Measurements from ENCODE around the gene HYCC2. TPM values are rescaled to one million over a fixed set of nuclear protein-coding genes. Genes with fewer than 3 reads are reported as not detected.
"Not testable (repeated sequence)": the region's sequence is repeated elsewhere in the genome, so short reads cannot be mapped to it uniquely, and the experiment has no call there.

The HYCC2 gene
- 2.1 and 4.1 TPM in 2 replicates for total RNA-seq

DNA sequence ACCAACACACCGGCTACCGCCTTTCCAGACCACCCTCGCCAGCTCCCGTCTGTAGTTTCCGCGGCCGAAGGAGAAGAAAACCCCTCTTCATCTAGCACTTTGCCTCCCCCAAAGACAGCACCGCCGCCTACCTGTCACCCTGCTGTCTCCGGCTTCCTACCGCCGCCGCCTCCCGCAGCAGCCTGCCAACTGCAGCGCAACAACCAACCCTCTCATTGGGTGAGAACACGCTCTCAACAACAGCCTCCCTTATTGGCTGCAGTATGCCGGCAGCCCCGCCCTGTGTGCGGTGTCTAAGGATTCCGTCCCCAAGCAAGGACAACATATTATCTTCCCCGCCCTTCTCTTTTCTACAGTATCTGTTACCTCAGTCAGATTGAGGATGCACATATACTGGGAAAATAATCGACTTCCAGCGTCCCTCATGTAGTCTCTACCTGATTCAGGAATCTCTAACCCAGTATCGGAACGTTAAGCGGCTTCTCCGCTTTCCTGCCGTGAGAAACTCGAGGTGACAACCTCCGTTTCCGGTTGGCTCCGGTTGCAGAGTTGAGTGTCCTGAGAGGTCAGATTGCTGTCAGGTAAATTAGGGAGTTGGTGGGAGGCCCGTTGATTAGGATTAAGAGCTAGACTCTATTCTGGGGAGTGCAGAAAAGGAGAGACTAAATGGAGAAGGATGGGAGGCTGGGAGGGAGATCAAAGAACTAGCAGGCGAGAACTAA, at the start of gene HYCC2, which contains the start of gene NDUFB3:
HYCC2 (minus strand) TSS at position 193 of the 722 bp plus-strand sequence. CDS start 47,662 bp downstream, outside the sequence.
NDUFB3 (plus strand) TSS at position 523 of the 722 bp plus-strand sequence. CDS start 6,882 bp downstream, outside the sequence.
- H3K4me3 ChIP-seq (ENCODE audit: low read depth, low read length): peak within 1 kb of the TSS; percentile 93
- TF ChIP-seq, protein P1, sequence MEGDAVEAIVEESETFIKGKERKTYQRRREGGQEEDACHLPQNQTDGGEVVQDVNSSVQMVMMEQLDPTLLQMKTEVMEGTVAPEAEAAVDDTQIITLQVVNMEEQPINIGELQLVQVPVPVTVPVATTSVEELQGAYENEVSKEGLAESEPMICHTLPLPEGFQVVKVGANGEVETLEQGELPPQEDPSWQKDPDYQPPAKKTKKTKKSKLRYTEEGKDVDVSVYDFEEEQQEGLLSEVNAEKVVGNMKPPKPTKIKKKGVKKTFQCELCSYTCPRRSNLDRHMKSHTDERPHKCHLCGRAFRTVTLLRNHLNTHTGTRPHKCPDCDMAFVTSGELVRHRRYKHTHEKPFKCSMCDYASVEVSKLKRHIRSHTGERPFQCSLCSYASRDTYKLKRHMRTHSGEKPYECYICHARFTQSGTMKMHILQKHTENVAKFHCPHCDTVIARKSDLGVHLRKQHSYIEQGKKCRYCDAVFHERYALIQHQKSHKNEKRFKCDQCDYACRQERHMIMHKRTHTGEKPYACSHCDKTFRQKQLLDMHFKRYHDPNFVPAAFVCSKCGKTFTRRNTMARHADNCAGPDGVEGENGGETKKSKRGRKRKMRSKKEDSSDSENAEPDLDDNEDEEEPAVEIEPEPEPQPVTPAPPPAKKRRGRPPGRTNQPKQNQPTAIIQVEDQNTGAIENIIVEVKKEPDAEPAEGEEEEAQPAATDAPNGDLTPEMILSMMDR (conservative IDR thresholded peaks at IDR 0.05; ENCODE audit: low read depth, low read length): peak; percentile 41
- peak; percentile 80 for DNase-seq (ENCODE audit: low read depth)

DNA sequence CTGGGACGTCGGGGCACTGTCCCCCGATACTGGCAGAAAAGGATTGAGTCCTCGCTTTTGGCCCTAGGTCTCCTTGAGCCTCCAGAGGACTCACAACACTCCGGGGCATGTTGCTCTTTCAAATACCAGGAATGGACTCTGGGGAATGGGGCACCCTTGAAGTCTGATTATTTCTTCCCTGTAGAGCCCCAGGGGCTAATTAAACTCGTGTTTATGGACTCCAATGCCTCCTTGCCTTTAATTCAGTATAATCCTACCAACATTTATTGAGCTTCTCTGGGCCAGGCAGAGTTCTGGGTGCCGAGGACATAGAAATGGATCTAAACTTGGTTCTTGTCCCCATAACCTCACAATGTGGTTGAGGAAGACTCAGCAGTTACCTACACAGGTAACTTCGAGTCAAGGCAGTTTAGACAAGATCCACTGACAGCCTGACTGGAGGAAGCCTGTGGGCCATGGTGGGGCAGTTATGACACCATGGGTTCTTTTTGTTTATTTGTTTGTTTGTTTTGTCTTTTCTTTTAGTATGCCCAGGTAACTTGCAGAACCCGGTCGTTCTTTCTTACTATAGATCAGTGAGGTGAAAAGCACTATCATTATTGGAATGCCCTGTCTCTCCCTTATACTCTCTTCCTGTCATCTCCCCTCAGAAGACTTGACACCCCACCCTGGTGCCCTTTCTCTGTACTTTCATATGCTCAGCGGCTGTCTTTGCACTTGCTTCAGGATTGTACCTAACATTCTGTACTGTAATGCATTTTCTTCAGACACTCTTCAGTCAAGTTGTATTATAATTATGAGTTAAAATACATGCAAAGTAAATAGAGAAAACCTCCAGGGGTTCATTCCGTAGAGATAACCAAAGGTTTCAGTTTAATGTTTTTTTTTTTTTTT, 47.7 kb upstream of the HYCC2 start:
- TF ChIP-seq, protein P1 (conservative IDR thresholded peaks at IDR 0.05; ENCODE audit: low read depth, low read length): no peak
- DNase-seq (ENCODE audit: low read depth): no peak
- peak overlapping the region; percentile 83 for H3K4me3 ChIP-seq (ENCODE audit: low read depth, low read length)

DNA sequence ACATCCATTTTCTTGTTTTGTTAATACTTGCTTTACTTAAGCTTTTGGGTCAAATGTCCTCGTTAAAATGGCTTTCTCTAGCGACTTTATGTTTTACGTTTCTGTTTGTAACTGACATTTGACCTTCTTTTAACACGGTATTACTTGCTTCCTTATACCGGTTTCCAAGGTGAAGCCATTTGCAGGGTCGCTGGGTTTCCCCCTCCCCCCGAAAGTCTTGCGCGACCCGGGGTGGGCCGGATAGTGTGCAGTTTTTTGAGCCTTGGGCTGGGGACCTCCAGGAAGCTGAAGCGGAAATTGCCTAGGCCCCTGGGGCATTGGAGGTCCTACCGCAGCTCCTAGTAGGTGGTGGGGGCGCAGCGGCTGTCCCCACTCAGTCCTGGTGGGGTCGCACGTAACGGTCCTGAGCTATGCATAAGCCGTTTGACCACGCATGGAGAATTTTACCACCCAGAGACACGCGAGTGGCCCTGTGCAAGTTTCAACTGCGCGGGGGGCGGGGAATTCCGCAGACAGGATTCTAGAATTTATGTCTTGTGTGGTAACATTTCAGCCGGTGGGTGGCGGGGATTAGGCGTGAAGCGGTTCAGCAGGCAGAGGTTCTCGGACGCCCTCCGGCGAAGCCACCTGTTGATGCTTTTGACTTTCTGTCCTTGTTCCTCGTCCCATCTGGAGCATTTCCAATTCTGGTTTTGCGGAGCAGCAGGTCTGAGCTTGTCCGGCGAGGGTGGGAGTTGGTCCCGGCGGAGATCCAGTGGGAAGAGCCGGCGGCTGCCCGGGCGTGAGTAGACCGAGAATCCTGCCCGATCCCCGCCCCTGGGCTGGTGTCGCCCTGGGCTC, 46.9 kb upstream of the HYCC2 start:
- TF ChIP-seq, protein P1 (conservative IDR thresholded peaks at IDR 0.05; ENCODE audit: low read depth, low read length): peak; percentile 42
- DNase-seq (ENCODE audit: low read depth): no peak
- peak overlapping the region; percentile 83 for H3K4me3 ChIP-seq (ENCODE audit: low read depth, low read length)

DNA sequence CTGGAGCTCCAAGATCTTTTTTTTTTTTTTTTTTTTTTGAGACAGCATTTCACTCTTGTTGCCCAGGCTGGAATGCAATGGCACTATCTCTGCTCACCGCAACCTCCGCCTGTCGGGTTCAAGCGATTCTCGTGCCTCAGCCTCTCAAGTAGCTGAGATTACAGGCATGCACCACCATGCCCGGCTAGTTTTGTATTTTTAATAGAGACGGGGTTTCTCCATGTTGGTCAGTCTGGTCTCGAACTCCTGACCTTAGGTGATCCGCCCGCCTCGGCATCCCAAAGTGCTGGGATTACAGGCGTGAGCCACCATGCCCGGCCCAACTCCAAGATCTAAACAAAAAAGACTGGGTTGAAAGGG, 46.2 kb upstream of the HYCC2 start:
- DNase-seq (ENCODE audit: low read depth): not testable (repeated sequence)
- peak overlapping the region; percentile 83 for H3K4me3 ChIP-seq (ENCODE audit: low read depth, low read length)

DNA sequence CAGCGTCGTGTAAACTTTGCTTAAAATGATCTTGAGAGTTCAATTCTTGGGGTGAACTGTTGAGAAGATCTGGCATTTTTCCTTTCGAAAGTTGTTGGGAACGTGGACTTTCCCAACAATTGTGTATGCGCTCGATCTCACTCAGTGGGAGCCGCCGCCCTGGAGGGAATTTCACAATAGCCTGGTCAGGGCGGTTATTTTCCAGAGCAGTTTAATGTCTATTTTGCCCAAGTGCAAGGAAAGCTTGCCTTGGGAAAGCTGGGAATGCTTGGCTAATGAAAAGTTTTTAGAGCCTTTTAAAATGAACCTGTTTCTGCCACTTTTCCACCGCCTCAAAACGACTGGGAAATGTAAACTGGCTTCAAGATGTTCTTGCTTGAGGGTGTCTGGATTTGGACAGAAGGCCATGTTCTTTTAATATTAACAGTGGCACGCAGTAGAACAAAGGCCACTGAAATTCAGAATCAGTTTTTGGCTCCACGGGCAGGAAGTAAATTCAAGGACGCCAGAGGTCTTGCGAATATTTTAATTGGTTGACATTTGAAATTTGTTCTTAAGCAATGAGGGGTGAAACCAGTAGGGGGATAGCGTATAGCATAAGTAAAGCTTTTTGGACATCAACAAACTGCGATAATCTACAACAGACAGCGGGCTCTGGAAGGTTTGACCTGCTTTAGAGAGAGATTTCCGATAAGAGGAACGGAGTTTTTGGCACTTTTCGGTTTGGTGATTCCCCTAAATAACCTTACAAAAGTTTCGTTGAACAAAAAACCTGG, 45.7 kb upstream of the HYCC2 start:
- TF ChIP-seq, protein P1 (conservative IDR thresholded peaks at IDR 0.05; ENCODE audit: low read depth, low read length): peak; percentile 45
- H3K4me3 ChIP-seq (ENCODE audit: low read depth, low read length): peak overlapping the region; percentile 83
- no peak for DNase-seq (ENCODE audit: low read depth)

DNA sequence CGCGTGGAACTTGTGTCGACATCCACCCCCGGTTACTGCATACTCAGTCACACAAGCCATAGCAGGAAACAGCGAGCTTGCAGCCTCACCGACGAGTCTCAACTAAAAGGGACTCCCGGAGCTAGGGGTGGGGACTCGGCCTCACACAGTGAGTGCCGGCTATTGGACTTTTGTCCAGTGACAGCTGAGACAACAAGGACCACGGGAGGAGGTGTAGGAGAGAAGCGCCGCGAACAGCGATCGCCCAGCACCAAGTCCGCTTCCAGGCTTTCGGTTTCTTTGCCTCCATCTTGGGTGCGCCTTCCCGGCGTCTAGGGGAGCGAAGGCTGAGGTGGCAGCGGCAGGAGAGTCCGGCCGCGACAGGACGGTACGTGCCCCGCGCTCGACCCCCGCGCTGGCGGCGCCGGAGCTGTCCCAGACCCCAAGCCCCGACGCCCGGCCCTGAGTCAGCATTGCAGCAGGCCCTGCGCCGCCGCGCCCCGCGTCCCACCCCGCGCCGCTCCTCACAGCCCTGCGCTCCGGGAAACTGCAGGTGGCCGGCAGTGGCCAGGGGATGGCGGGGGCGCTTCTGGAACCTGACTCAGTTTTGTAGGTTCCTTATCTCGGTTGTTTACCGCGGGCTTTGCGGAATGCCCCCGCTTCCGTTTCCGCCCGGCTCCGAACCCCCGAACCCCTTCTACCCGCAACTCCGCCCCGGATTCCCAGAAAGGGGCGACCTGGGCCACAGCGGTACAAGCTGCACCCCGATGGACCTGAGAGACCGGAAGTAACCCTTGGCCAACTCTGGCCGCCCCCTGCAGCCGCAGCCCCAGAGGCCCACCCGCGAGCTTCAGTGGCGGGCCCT, 44.9 kb upstream of the HYCC2 start, which contains the start of gene CFLAR:
CFLAR (plus strand) TSS at position 50 of the 844 bp plus-strand sequence. CDS start 13,702 bp downstream, outside the sequence.
- no peak for DNase-seq (ENCODE audit: low read depth)
- TF ChIP-seq, protein P1 (conservative IDR thresholded peaks at IDR 0.05; ENCODE audit: low read depth, low read length): no peak
- H3K4me3 ChIP-seq (ENCODE audit: low read depth, low read length): peak within 1 kb of the TSS; percentile 83

Data from epithelial cell of proximal tubule (primary cell).